Tracheal epithelial cell (primary cell): ENCODE measurements around the gene MADD. TPM values are rescaled to one million over a fixed set of nuclear protein-coding genes. Genes with fewer than 3 reads are reported as not detected.

ENCODE experiments used
- total RNA-seq: library from RNA; depleted of rRNA; stranded (reverse); fragments of >200 nt; gene quantifications from 2 replicates; pipeline ENCODE4 v1.2.1, GENCODE V29; 2014

Gene MADD
- 8.2 and 9.4 TPM in 2 replicates for total RNA-seq

GRCh38 chr11:47269829-47270305 lies at the start of gene MADD:
TSS of gene MADD (plus strand) at chr11:47270133.

GRCh38 chr11:47248664-47249377 lies 21.1 kb upstream of the MADD start, which contains the start of gene ACP2:
TSS of gene ACP2 (minus strand) at chr11:47248814. CDS start at chr11:47248789, 25 bp downstream.

GRCh38 chr11:47257517-47258316 lies 12.2 kb upstream of the MADD start, which contains the start of gene NR1H3:
TSS of gene NR1H3 (plus strand) at chr11:47257996. CDS start at chr11:47259217, 1,221 bp downstream.

GRCh38 chr11:47352556-47352955 lies 82.6 kb downstream of the MADD start, which contains the start of gene MYBPC3:
TSS of gene MYBPC3 (minus strand) at chr11:47352702. CDS start at chr11:47352647, 55 bp downstream.

GRCh38 chr11:47378010-47378835 lies 108.3 kb downstream of the MADD start, which contains the start of gene SPI1:
TSS of gene SPI1 (minus strand) at chr11:47378547. CDS start at chr11:47378353, 194 bp downstream.

Other genes starting within 250 kb of the MADD start
- gene ARFGAP2, start 93.3 kb upstream of the MADD start, total RNA-seq, result 106 and 119 TPM in 2 replicates
- gene PACSIN3, start 83.7 kb upstream of the MADD start, total RNA-seq, result 49.2 and 96.3 TPM in 2 replicates
- gene DDB2, start 55.2 kb upstream of the MADD start, total RNA-seq, result 27.7 and 62.4 TPM in 2 replicates
- gene ACP2, start 21.3 kb upstream of the MADD start, total RNA-seq, result 10.2 and 16.1 TPM in 2 replicates
- 9.6 and 10.4 TPM in 2 replicates for gene NR1H3, start 12.1 kb upstream of the MADD start, total RNA-seq
- gene MYBPC3, start 82.6 kb downstream of the MADD start, total RNA-seq, result not detected in 2 replicates
- not detected in 2 replicates for gene SPI1, start 108.4 kb downstream of the MADD start, total RNA-seq
- 29.4 and 35.7 TPM in 2 replicates for gene SLC39A13, start 138.5 kb downstream of the MADD start, total RNA-seq
- 73.3 and 106 TPM in 2 replicates for gene PSMC3, start 156.3 kb downstream of the MADD start, total RNA-seq
- gene RAPSN, start 179.0 kb downstream of the MADD start, total RNA-seq, result 0.24 TPM in 1 of 2 replicates, not detected in the other